NCI-H1105 (cell line): ENCODE data around the gene IL18RAP.

ENCODE experiments used
- DNase-seq: peaks from one replicate; lab custom pipeline; 2025; lab: John Stamatoyannopoulos, UW

Gene IL18RAP

GRCh38 chr2:102422910-102423309, at the start of gene IL18RAP:
TSS of gene IL18RAP (plus strand) at chr2:102423160. CDS start at chr2:102423278, 118 bp downstream.
- DNase-seq = no peak

- DNase-seq = no peak
These were observed 46.8 kb upstream of the IL18RAP start for GRCh38 chr2:102376052-102376591.

GRCh38 chr2:102383722-102384121, 39.2 kb upstream of the IL18RAP start:
- no peak for DNase-seq

GRCh38 chr2:102385522-102385921, 37.4 kb upstream of the IL18RAP start:
- DNase-seq = no peak

GRCh38 chr2:102386004-102386403, 37.0 kb upstream of the IL18RAP start:
- DNase-seq = no peak

- DNase-seq = no peak
These were observed 36.0 kb upstream of the IL18RAP start for GRCh38 chr2:102386867-102387541.

- no peak for DNase-seq
These were observed 35.0 kb upstream of the IL18RAP start for GRCh38 chr2:102387763-102388546.

- peak; percentile 0 for DNase-seq
These were observed 31.4 kb upstream of the IL18RAP start for GRCh38 chr2:102391565-102391964.

GRCh38 chr2:102392096-102392495, 30.9 kb upstream of the IL18RAP start:
- DNase-seq = no peak

- no peak for DNase-seq
These were observed 30.0 kb upstream of the IL18RAP start for GRCh38 chr2:102392942-102393341.

GRCh38 chr2:102396012-102396411, 26.9 kb upstream of the IL18RAP start:
- no peak for DNase-seq

- DNase-seq = no peak
These were observed 25.8 kb upstream of the IL18RAP start for GRCh38 chr2:102397209-102397608.

GRCh38 chr2:102399499-102400141, 23.3 kb upstream of the IL18RAP start:
- DNase-seq = no peak

- no peak for DNase-seq
These were observed 21.5 kb upstream of the IL18RAP start for GRCh38 chr2:102401456-102401855.

- DNase-seq = no peak
These were observed 21.1 kb upstream of the IL18RAP start for GRCh38 chr2:102401865-102402264.

GRCh38 chr2:102410952-102411351, 12.0 kb upstream of the IL18RAP start:
- no peak for DNase-seq

GRCh38 chr2:102412199-102412598, 10.8 kb upstream of the IL18RAP start:
- DNase-seq = no peak

GRCh38 chr2:102417946-102418345, 5.0 kb upstream of the IL18RAP start:
- no peak for DNase-seq

GRCh38 chr2:102418421-102418961, 4.5 kb upstream of the IL18RAP start:
- no peak for DNase-seq

- DNase-seq = no peak
These were observed 2.7 kb upstream of the IL18RAP start for GRCh38 chr2:102420290-102420689.

GRCh38 chr2:102421890-102422759, 835 bp upstream of the IL18RAP start:
- DNase-seq = no peak
